Measurements from ENCODE around the gene IKBKG.

GRCh38 chrX:154507673-154508383, 39.6 kb upstream of the IKBKG start:
- TF ChIP-seq, protein P1, sequence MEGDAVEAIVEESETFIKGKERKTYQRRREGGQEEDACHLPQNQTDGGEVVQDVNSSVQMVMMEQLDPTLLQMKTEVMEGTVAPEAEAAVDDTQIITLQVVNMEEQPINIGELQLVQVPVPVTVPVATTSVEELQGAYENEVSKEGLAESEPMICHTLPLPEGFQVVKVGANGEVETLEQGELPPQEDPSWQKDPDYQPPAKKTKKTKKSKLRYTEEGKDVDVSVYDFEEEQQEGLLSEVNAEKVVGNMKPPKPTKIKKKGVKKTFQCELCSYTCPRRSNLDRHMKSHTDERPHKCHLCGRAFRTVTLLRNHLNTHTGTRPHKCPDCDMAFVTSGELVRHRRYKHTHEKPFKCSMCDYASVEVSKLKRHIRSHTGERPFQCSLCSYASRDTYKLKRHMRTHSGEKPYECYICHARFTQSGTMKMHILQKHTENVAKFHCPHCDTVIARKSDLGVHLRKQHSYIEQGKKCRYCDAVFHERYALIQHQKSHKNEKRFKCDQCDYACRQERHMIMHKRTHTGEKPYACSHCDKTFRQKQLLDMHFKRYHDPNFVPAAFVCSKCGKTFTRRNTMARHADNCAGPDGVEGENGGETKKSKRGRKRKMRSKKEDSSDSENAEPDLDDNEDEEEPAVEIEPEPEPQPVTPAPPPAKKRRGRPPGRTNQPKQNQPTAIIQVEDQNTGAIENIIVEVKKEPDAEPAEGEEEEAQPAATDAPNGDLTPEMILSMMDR (conservative IDR thresholded peaks at IDR 0.05; ENCODE audit: low read length), result no peak
- no peak for TF ChIP-seq EZH2phosphoT487 (IDR thresholded peaks at IDR 0.05; ENCODE audit: borderline replicate concordance, low read depth, low read length)

Measured in OCI-LY7 (cell line).